Heart right ventricle (tissue), 16 donors: ENCODE results near the gene NECTIN1. TPM values are rescaled to one million over a fixed set of nuclear protein-coding genes. Genes with fewer than 3 reads are reported as not detected.

Experiments
- ATAC-seq, 8 donors: fragments of 200-7000 bp; cut with Tn5 transposase; one replicate each; pipeline ENCODE4 v1.9.1; 2020; ENCODE audit warnings: mild to moderate bottlenecking in 8 of 8, moderate library complexity in 8 of 8, moderate number of reproducible peaks in 1 of 8
- DNase-seq, 2 donors: peaks; one replicate each; pipeline ENCODE4 v3.0.0-alpha.2; 2020
- H3K27ac ChIP-seq, 10 donors: fragments of 200-600 bp; sonication (generic) in 2 of 10; one replicate each; pipeline versions ENCODE4 v1.5.0 to v1.8.0; 2020 to 2022; ENCODE audit warnings: mild to moderate bottlenecking in 3 of 10
- H3K27me3 ChIP-seq, 7 donors: fragments of 200-600 bp; one replicate each; pipeline ENCODE4 v1.8.0; 2021 to 2022; ENCODE audit warnings: mild to moderate bottlenecking in 2 of 7
- H3K36me3 ChIP-seq, 9 donors: fragments of 200-600 bp; sonication (generic) in 1 of 9; one replicate each; pipeline versions ENCODE4 v1.5.0 to v1.8.0; 2020 to 2022; ENCODE audit warnings: mild to moderate bottlenecking in 2 of 9
- H3K4me1 ChIP-seq, 9 donors: fragments of 200-600 bp; sonication (generic) in 1 of 9; one replicate each; pipeline versions ENCODE4 v1.5.0 to v1.8.0; 2020 to 2022; ENCODE audit warnings: mild to moderate bottlenecking in 4 of 9
- H3K4me3 ChIP-seq, 10 donors: fragments of 200-600 bp; sonication (generic) in 2 of 10; one replicate each; pipeline versions ENCODE4 v1.5.0 to v1.8.0; 2020 to 2022; ENCODE audit warnings: mild to moderate bottlenecking in 7 of 10, moderate library complexity in 2 of 10
- H3K9me3 ChIP-seq, 11 donors: fragments of 200-600 bp in 10 of 11; sonication (generic) in 2 of 11; one replicate each; pipeline versions ENCODE4 v1.5.0 to v1.8.0; 2013 to 2022; ENCODE audit warnings: mild to moderate bottlenecking in 2 of 11, control low read depth in 1 of 11, moderate library complexity in 1 of 11
- WGBS, 2 donors: extraction: QIAGEN DNeasy Blood & Tissue Kit; methylation state at CpG; one replicate each; pipeline ENCODE4 v1.1.7; 2013; ENCODE audit warnings: inconsistent platforms in 1 of 2; 5-methylcytosine and 5-hydroxymethylcytosine counted together
- intact Hi-C, 10 donors: fragments of 100-400 bp; cut with DNase I; formaldehyde crosslinking; loops; one replicate each; pipeline versions ENCODE4 v1.11.1 to v1.14.2; 2022
- polyA plus RNA-seq, 2 donors: library from polyadenylated mRNA; stranded (reverse); fragments of 200-250 nt; gene quantifications; one replicate each; pipeline ENCODE4 v1.2.3, GENCODE V29; 2013
- total RNA-seq, 10 donors: library from RNA; stranded (reverse); fragmentation: NEBNext Ultra II Directional in 3 of 10; extraction: Animal tissue kit (Norgen Biotek cat#: 25700) in 3 of 10; gene quantifications; one replicate each; pipeline versions ENCODE4 v1.2.1 to v1.2.4, GENCODE V29; 2021 to 2023
- TF ChIP-seq, protein P1 (sequence below), 9 donors: fragments of 200-600 bp; sonication (generic) in 2 of 9; IDR thresholded peaks; one replicate each; pipeline versions ENCODE4 v1.5.0 to v1.8.0; 2021 to 2022; ENCODE audit warnings: antibody characterized with exemption in 9 of 9, mild to moderate bottlenecking in 5 of 9, moderate library complexity in 1 of 9
- donor health status: Arrhythmogenic right ventricular cardiomyopathy.
- donor health status: ischemic (EF 13 %, LVEDD 7.1; RV severe dilation, severe dysfunction).
- donor health status: healthy with polysubstance abuse.
- donor health status: DM: no; HTN: yes; CAD: no.
- donor health status: DM: no; HTN: no; CAD: no.
- donor health status: ischemic (EF 25% LVEDD 6.9; RV normal size, moderate dysfunction).
- donor health status: ischemic (EF 25% LVEDD 5.7; RV mildly dilated, moderate dysfunction).
- donor health status: healthy.
- donor health status: DM: yes; HTN: yes; CAD: no.
- donor health status: Ischemic cardiomyopathy.
- donor health status: ischemic (EF 35%, LVEDD 5.7; RV mildly dilated, moderate dysfunction).
- donor health status: nonischemic (EF 11% LVEDD 7.7; RV severe dilation, severe dysfunction).
- donor health status: DM: yes; HTN: yes; CAD: no.
- donor health status: PGD.
- donor health status: ischemic (EF 29% LVEDD 5.4; RV normal size, mild dysfunction).
- donor health status: nonischemic (EF 23%, LVEDD 6.1; RV moderate dilation, normal function).

NECTIN1 gene
- total and polyA plus RNA-seq, 12 donors, result 4.0 to 22.8 (median 10.4) TPM

DNA sequence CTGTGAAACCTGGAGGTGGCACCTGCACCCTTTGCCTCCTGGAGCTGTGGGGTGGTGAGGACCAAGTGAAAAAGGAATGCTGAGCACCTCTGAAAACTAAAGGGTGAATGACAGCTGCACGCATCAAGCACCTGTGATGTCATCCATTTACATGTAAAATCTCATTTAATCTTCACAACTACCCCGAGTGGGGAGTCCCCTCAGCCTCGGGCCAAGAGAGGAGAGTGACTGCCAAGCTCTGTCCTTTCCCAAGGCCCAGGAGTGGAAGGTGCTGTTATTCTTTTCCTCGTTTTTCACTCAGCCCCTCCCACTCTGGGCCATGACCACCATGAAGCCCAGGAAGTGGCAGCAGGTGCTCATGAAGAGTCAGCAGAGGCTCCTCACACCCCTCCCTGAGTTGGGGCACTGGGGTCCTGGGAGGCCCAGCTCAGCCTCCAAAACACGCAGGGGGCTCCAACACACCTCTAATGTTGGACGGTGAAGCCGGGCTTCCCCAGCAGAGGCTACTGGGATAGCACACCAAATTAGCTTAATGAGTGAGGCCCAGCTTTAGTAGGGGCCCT, 35.7 kb downstream of the NECTIN1 start:
- 81 to 83% methylated on average over 7 of the region's 7 CpGs for WGBS, 2 donors
- intact Hi-C loops, result no loop called here

DNA sequence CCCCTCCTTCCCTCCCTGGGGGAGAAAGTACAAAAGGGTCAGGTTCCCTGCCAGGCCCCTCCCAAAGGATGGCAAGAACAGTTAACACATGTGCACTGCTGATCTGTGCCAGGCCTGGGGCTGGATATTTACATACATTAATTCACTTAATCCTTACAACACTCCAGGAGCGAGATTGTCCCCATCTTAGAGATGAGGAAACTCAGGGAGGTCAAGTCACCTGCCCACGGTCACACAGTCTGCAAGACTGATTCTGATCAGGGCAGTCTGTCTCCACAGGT, 36.5 kb downstream of the NECTIN1 start:
- Histone ChIP-seq H3K36me3 (no peaks in the 10 kb centered on the region), H3K27ac (no peak overlapping the region), H3K4me3 (no peak overlapping the region), H3K4me1 (peaks cover 0 to 16% (median 9%) of the 10 kb centered on the region in 9 donors), H3K9me3 (no peaks in the 10 kb centered on the region), H3K27me3 (no peaks in the 10 kb centered on the region)
- intact Hi-C loops, result no loop called here
- ATAC-seq (no peak), DNase-seq (no peak)
- TF ChIP-seq, protein P1, sequence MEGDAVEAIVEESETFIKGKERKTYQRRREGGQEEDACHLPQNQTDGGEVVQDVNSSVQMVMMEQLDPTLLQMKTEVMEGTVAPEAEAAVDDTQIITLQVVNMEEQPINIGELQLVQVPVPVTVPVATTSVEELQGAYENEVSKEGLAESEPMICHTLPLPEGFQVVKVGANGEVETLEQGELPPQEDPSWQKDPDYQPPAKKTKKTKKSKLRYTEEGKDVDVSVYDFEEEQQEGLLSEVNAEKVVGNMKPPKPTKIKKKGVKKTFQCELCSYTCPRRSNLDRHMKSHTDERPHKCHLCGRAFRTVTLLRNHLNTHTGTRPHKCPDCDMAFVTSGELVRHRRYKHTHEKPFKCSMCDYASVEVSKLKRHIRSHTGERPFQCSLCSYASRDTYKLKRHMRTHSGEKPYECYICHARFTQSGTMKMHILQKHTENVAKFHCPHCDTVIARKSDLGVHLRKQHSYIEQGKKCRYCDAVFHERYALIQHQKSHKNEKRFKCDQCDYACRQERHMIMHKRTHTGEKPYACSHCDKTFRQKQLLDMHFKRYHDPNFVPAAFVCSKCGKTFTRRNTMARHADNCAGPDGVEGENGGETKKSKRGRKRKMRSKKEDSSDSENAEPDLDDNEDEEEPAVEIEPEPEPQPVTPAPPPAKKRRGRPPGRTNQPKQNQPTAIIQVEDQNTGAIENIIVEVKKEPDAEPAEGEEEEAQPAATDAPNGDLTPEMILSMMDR (IDR thresholded peaks at IDR 0.05), result no peak
- WGBS, 2 donors, result 97 to 99% methylated on average over 2 of the region's 2 CpGs

More for the DNA sequence above, 35.7 kb downstream of the NECTIN1 start:
- no peaks in the 10 kb centered on the region for H3K9me3 ChIP-seq
- H3K4me3 ChIP-seq, result no peak overlapping the region
- H3K4me1 ChIP-seq, result peaks cover 0 to 24% (median 9%) of the 10 kb centered on the region in 9 donors
- no peak for DNase-seq
- no peaks in the 10 kb centered on the region for H3K36me3 ChIP-seq
- H3K27me3 ChIP-seq, result no peaks in the 10 kb centered on the region
- TF ChIP-seq, protein P1 (IDR thresholded peaks at IDR 0.05), result no peak
- ATAC-seq, result no peak
- no peak overlapping the region for H3K27ac ChIP-seq

DNA sequence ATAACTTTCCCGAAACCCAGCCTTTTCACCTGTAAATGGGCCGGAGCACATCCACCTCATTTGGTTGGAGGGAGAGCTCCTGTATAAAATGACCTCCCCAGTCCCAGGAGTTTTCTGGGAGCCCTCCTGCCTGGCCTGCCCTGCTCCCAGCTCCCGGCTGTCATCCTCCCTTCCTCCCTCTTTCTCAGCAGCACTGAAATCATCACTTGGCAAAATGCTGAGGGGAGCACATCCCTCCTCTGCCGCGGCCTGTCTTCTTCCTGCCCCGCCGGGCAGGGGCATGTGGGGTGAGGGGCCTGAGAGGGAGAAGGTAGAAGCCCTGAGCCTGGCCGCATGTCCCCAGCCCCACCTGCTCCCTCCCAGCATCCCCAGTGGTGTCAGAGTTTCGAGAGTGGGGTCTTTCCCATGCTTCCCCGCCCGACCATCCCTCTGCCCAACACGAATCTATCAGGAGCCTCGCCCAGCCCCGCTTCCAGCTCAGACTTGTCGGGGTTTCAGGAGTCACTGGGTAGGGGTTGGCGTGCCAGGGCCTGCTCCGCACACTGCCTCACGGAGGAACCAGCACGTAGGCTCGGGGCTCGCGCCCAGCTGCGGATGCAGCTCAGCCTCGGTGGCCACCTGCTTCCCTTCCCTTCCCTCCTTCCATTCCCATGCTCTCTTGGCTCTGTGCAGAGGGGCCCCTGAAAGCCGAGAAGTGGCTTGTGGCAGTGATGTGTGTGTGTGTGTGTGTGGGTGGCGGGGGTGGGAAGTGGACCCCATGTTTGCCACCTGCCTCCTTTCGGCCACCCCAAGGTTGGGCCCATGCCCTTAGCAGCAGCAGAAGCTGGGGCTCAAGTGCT, 37.1 kb downstream of the NECTIN1 start:
- WGBS, 2 donors, result 84 to 86% methylated on average over 27 of the region's 27 CpGs
- DNase-seq, result no peak
- Histone ChIP-seq H3K27ac (no peak overlapping the region), H3K4me3 (no peak overlapping the region), H3K4me1 (peaks cover 0 to 12% (median 7%) of the 10 kb centered on the region in 9 donors), H3K36me3 (no peaks in the 10 kb centered on the region), H3K9me3 (no peaks in the 10 kb centered on the region), H3K27me3 (no peaks in the 10 kb centered on the region)
- ATAC-seq, result no peak
- TF ChIP-seq, protein P1 (IDR thresholded peaks at IDR 0.05), result no peak
- intact Hi-C loops, result no loop called here

DNA sequence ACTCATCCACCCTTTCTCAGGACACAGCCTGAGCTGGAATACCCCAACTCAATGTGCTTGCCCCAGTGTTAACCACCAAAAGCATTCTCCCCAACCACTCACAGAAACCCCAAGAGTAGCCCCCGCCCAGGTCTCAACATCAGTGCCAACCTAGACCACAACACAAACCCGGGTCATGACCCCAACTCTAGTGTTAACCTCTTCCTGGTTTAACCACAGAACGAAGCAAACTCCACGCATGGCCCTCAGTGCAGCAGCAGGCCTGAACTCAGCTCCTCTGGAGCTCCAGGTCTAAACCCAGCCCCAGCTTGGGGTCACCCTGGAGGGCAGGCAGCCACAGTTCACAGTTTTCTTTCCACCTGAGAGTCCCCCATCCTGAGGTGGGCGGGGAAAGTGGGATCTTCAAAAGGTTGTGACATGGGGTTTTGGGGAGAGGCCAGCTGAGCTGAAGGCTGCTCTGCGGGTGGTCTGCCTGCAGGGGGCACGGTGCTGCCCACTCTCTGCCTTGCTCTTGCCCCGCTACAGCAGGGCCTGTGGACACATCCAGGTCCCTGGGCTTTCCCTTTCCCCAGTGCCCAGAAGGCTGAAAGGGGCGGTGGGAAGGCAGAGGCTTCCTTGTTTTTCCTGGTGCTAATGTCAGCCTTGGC, 37.9 kb downstream of the NECTIN1 start:
- no peak for ATAC-seq
- WGBS, 2 donors, result 83 to 85% methylated on average over 9 of the region's 9 CpGs
- DNase-seq, result no peak
- no peak overlapping the region for H3K27ac ChIP-seq
- peaks cover 0 to 12% (median 0%) of the 10 kb centered on the region in 9 donors for H3K4me1 ChIP-seq
- no peaks in the 10 kb centered on the region for H3K27me3 ChIP-seq
- no peak overlapping the region for H3K4me3 ChIP-seq
- H3K9me3 ChIP-seq, result no peaks in the 10 kb centered on the region
- TF ChIP-seq, protein P1 (IDR thresholded peaks at IDR 0.05), result no peak
- no peaks in the 10 kb centered on the region for H3K36me3 ChIP-seq
- intact Hi-C loops, result no loop called here
